ENCODE data around the gene CHRDL1. TPM values are rescaled to one million over a fixed set of nuclear protein-coding genes. Genes with fewer than 3 reads are reported as not detected.
"Not testable (repeated sequence)": the region's sequence is repeated elsewhere in the genome, so short reads cannot be mapped to it uniquely, and the experiment has no call there.

Gene CHRDL1
- polyA plus RNA-seq, 1 donor = 5.1 TPM

- DNase-seq = peak; percentile 37
Observed at GRCh38 chrX:110665223-110666002, 130.2 kb downstream of the CHRDL1 start.

- DNase-seq = no peak
Observed at GRCh38 chrX:110657073-110657472, 138.5 kb downstream of the CHRDL1 start.

GRCh38 chrX:110654280-110654679 is 141.3 kb downstream of the CHRDL1 start:
- not testable (repeated sequence) for DNase-seq

- no peak for DNase-seq
Observed at GRCh38 chrX:110646386-110646785, 149.2 kb downstream of the CHRDL1 start.

All from hindlimb muscle (tissue), 1 donor.